Left ventricle myocardium inferior (tissue), 1 donor: ENCODE results near the gene DCDC1. TPM values are rescaled to one million over a fixed set of nuclear protein-coding genes. Genes with fewer than 3 reads are reported as not detected.

ENCODE experiments used
- DNase-seq: peaks from one replicate; pipeline ENCODE4 v3.0.0-alpha.2; 2020
- H3K27ac ChIP-seq: fragments of 200-600 bp; replicated peaks from 2 replicates; pipeline ENCODE4 v1.8.0; 2021
- H3K27me3 ChIP-seq: fragments of 200-600 bp; 2 replicates; pipeline ENCODE4 v1.8.0; 2021; ENCODE audit warnings: low read depth
- H3K36me3 ChIP-seq: fragments of 200-600 bp; 2 replicates; pipeline ENCODE4 v1.8.0; 2021
- H3K4me1 ChIP-seq: fragments of 200-600 bp; 2 replicates; pipeline ENCODE4 v1.8.0; 2021
- H3K4me3 ChIP-seq: fragments of 200-600 bp; 2 replicates; pipeline ENCODE4 v1.8.0; 2021; ENCODE audit warnings: mild to moderate bottlenecking, moderate library complexity
- H3K9me3 ChIP-seq: fragments of 200-600 bp; replicated peaks from 2 replicates; pipeline ENCODE4 v1.8.0; 2021
- intact Hi-C: fragments of 100-400 bp; cut with micrococcal nuclease; formaldehyde crosslinking; loops from one replicate; pipeline ENCODE4 v1.11.0; 2022
- total RNA-seq: library from RNA; stranded (reverse); fragmentation: NEBNext Ultra II Directional; extraction: Animal tissue kit (Norgen Biotek cat#: 25700); gene quantifications from one replicate; pipeline ENCODE4 v1.2.1, GENCODE V29; 2021
- TF ChIP-seq, protein P1 (sequence below): fragments of 200-600 bp; IDR thresholded peaks from 2 replicates; pipeline ENCODE4 v1.8.0; 2021; ENCODE audit warnings: antibody characterized with exemption, mild to moderate bottlenecking, borderline replicate concordance
- donor health status: DM: no; HTN: yes; CAD: no; lungs with severe emphysema.

DCDC1 gene
- total RNA-seq, 1 donor from 2014 or later: not detected

DNA sequence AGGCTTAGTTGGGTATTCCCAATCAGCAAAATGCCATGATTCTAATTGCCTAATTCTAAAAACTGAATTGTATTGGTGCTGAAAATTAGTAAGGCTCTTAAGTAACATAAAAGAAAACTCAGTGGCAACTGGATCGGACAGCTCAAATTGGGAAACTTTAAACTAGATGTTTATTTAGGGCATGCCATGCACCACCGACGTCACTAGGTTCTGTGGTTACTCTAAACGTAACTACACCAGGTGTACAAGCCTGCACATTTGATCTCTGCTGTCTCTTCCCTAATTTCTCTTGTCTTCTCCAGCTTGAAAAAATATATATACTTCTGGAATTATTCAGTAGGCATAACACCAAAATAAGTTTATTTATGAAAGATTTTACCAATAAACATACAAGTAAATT lies 378.2 kb downstream of the DCDC1 start:
- Histone ChIP-seq H3K4me3 (no peak overlapping the region), H3K27ac (no peak overlapping the region), H3K4me1 (no peaks in the 10 kb centered on the region), H3K36me3 (no peaks in the 10 kb centered on the region), H3K9me3 (no peaks in the 10 kb centered on the region), H3K27me3 (no peaks in the 10 kb centered on the region)
- intact Hi-C loops: no loop called here
- no peak for DNase-seq
- TF ChIP-seq, protein P1, sequence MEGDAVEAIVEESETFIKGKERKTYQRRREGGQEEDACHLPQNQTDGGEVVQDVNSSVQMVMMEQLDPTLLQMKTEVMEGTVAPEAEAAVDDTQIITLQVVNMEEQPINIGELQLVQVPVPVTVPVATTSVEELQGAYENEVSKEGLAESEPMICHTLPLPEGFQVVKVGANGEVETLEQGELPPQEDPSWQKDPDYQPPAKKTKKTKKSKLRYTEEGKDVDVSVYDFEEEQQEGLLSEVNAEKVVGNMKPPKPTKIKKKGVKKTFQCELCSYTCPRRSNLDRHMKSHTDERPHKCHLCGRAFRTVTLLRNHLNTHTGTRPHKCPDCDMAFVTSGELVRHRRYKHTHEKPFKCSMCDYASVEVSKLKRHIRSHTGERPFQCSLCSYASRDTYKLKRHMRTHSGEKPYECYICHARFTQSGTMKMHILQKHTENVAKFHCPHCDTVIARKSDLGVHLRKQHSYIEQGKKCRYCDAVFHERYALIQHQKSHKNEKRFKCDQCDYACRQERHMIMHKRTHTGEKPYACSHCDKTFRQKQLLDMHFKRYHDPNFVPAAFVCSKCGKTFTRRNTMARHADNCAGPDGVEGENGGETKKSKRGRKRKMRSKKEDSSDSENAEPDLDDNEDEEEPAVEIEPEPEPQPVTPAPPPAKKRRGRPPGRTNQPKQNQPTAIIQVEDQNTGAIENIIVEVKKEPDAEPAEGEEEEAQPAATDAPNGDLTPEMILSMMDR: no peak

DNA sequence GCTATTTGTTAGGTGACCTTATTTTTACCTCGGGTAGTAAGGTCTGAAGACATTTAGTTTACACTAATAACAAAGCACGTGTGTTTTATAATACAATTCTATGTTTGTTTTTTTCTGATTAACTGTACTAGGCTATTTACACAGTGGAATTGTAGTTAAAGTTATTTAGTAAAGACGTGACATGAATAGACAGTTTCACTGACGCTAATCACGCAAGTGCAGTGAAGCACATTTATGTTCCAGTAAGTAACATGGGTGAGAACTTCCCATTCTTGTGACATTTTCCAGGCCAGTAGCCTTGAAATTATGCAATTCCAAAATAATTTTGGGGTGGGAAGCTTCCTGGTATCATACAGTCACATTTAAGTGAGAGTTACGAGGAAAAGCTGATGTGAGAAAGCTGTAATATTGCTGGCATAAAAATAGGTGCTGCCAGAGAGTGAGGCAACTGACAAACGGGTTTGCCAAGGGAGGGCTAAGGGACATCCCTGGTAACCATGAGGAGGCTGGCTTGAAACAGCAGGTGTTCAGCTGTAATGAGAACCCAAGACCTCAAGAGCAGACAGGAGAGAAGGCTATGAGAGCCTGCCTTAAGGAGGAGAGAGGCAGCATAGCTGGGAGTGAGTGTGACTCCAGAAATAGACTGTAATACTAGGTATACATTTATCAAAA lies 378.8 kb downstream of the DCDC1 start:
- TF ChIP-seq, protein P1: no peak

DNA sequence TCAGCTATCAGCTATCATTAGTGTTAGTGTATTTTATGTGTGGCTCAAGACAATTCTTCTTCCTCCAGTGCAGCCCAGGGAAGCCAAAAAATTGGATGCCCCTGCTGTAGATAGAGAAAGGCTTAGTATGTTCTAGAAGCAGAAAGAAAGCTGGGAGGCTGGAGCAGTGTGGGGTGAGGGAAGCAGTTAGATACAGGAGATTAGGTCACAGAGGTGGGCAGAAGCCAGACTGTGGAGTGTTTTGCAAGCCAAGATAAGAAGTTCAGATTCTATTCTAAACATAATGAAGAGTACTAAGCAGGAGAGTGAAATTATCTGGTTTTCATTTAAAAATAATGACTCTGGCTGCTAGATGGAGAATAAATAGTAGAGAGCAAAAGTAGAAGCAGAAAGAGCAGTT lies 381.7 kb downstream of the DCDC1 start:
- Histone ChIP-seq H3K27ac (no peak overlapping the region), H3K4me3 (no peak overlapping the region), H3K4me1 (no peaks in the 10 kb centered on the region), H3K9me3 (no peaks in the 10 kb centered on the region), H3K36me3 (no peaks in the 10 kb centered on the region), H3K27me3 (no peaks in the 10 kb centered on the region)
- DNase-seq: no peak
- TF ChIP-seq, protein P1: no peak
- intact Hi-C loops: no loop called here

More for the DNA sequence above, 378.8 kb downstream of the DCDC1 start:
- H3K27me3 ChIP-seq: no peaks in the 10 kb centered on the region
- DNase-seq: no peak
- H3K4me1 ChIP-seq: no peaks in the 10 kb centered on the region
- no peaks in the 10 kb centered on the region for H3K36me3 ChIP-seq
- no peak overlapping the region for H3K27ac ChIP-seq
- H3K9me3 ChIP-seq: no peaks in the 10 kb centered on the region
- no peak overlapping the region for H3K4me3 ChIP-seq
- intact Hi-C loops: no loop called here

DNA sequence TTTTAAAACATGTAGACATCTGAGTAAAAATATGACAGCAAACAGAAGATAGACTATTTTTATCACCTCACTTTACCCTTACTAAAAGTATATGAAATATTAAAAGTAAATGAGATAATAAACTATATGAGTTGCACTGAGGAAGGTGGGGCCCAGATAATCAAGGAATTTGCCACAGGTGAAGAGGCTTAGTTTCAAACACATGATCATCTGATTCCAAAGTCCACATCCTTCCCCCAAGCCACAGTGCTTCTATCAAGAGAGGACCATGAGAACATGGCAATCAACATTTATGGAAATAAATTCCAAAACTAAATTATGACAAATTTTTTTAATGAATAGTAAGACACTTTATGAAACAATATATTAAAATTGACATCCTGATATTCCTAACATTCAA lies 384.0 kb downstream of the DCDC1 start:
- H3K36me3 ChIP-seq: no peaks in the 10 kb centered on the region
- TF ChIP-seq, protein P1: no peak
- no peak overlapping the region for H3K4me3 ChIP-seq
- no peak for DNase-seq
- intact Hi-C loops: no loop called here
- H3K27me3 ChIP-seq: no peaks in the 10 kb centered on the region
- no peaks in the 10 kb centered on the region for H3K4me1 ChIP-seq
- no peak overlapping the region for H3K27ac ChIP-seq
- H3K9me3 ChIP-seq: no peaks in the 10 kb centered on the region

DNA sequence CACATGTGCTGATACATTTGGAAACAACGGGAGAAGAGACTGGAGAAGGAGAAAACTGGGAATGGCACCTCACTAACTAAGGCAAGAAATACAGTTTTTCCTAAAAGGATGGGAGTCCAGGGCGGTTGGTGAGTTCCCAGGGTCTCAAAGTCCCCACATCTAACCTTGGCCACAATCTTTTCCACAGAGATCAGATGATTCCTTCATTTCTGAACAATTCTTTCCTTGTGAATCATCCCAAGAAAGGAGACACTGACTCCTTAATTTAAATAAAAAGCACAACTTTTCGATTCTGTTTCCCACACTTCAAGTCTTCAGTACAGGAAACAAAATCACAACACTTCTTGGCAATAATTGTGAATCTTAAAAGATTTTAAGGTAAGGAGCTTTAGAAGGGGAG lies 384.7 kb downstream of the DCDC1 start:
- TF ChIP-seq, protein P1: no peak
- Histone ChIP-seq H3K27me3 (no peaks in the 10 kb centered on the region), H3K36me3 (no peaks in the 10 kb centered on the region), H3K4me3 (no peak overlapping the region), H3K27ac (no peak overlapping the region), H3K9me3 (no peaks in the 10 kb centered on the region), H3K4me1 (no peaks in the 10 kb centered on the region)
- intact Hi-C loops: no loop called here
- no peak for DNase-seq

DNA sequence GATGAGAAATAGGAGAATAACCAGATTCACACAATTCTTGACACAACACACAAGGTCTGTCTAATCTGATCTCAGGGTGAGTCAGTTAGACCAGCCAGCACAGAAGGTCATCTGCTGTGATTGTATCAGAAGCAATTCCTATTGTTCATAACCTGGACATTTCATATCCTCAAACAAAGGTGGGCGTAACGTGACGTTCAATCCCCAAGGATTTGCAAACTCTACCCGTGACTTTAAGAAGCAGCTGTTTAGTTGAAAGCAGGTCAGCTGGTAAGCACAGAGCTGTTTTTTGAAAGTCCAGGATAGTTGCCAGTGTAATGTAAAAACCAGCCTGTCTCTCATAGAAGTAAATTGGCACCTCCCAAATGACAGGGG lies 385.1 kb downstream of the DCDC1 start:
- Histone ChIP-seq H3K27ac (no peak overlapping the region), H3K4me1 (no peaks in the 10 kb centered on the region), H3K4me3 (no peak overlapping the region), H3K9me3 (no peaks in the 10 kb centered on the region), H3K36me3 (no peaks in the 10 kb centered on the region), H3K27me3 (no peaks in the 10 kb centered on the region)
- intact Hi-C loops: no loop called here
- DNase-seq: no peak
- TF ChIP-seq, protein P1: no peak
